Measurements from ENCODE around the gene CD2.

CD2 gene

DNA sequence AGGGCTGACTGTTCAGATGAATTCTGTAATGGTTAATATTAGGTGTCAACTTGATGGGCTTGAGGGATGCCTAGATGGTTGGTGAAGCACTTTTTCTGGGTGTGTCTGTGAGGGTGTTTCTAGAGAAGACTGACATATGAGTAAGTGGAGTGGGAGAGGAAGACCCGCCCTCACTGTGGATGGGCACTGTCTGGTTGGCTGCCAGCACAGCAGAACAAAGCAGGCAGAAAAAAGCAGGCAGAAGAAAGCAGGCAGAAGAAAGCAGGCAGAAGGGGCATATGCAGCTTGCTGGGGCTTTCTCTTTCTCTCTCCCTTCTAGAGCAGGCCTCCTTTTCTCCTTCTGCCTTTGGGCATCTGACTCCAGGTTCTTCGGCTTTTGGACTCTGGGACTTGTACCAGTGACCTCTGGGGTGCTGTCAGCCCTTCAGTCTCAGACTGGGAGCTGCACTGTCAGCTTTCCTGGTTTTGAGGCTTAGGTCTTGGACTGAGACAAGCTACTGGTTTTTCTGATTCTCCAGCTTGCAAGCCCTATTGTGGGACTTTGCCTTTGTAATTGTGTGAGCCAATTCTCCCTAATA is 42.9 kb upstream of the CD2 start:
- no peak overlapping the region for H3K4me3 ChIP-seq (ENCODE audit: low read depth, low read length)
- DNase-seq (ENCODE audit: low read depth) = no peak
- TF ChIP-seq, protein P1, sequence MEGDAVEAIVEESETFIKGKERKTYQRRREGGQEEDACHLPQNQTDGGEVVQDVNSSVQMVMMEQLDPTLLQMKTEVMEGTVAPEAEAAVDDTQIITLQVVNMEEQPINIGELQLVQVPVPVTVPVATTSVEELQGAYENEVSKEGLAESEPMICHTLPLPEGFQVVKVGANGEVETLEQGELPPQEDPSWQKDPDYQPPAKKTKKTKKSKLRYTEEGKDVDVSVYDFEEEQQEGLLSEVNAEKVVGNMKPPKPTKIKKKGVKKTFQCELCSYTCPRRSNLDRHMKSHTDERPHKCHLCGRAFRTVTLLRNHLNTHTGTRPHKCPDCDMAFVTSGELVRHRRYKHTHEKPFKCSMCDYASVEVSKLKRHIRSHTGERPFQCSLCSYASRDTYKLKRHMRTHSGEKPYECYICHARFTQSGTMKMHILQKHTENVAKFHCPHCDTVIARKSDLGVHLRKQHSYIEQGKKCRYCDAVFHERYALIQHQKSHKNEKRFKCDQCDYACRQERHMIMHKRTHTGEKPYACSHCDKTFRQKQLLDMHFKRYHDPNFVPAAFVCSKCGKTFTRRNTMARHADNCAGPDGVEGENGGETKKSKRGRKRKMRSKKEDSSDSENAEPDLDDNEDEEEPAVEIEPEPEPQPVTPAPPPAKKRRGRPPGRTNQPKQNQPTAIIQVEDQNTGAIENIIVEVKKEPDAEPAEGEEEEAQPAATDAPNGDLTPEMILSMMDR (IDR thresholded peaks at IDR 0.05; ENCODE audit: insufficient read depth, low read depth, low read length, missing control alignments) = no peak

DNA sequence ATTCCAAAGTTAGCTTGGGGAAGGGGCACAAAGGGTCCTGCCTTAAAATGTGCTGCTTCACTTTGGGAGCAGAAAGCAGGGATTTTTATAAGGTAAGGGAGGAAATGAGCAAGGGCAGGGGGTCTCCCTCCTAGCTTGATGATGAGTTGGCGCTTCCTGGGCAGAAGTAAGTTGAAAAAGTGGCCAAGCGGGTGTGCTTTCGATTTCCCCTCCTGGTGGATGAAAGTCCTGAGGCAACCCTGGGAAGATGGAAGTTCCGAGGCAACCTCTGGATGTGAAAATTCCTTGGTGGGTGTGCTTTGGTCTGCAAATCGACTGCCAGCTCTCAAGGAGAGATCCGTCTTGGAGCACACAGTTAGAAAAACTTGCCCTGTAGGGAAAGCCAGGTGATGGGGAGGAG is 41.7 kb upstream of the CD2 start:
- H3K4me3 ChIP-seq (ENCODE audit: low read depth, low read length) = no peak overlapping the region

DNA sequence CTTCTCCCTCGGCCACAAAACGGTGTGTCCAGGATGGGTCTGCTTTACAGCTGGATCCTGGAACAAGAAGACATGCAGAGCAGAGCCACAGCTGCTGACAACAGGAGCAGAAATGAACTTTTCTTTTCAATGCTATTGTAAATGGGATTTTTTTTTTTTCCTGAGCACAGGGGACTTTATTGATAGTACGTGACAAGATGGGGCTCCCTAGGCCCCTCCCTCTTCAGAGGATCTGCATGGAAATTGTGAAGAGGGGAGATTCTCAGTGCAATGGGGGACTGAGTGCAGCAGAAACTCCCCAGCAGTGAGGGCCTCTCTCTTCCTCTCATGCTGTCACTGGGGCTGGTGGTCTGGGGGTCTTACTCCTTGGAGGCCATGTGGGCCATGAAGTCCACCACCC is 40.8 kb upstream of the CD2 start:
- no peak for DNase-seq (ENCODE audit: low read depth)
- TF ChIP-seq, protein P1 (IDR thresholded peaks at IDR 0.05; ENCODE audit: insufficient read depth, low read depth, low read length, missing control alignments) = no peak
- H3K4me3 ChIP-seq (ENCODE audit: low read depth, low read length) = no peak overlapping the region

More for the DNA sequence above, 41.7 kb upstream of the CD2 start:
- TF ChIP-seq, protein P1 (IDR thresholded peaks at IDR 0.05; ENCODE audit: insufficient read depth, low read depth, low read length, missing control alignments) = no peak
- no peak for DNase-seq (ENCODE audit: low read depth)

DNA sequence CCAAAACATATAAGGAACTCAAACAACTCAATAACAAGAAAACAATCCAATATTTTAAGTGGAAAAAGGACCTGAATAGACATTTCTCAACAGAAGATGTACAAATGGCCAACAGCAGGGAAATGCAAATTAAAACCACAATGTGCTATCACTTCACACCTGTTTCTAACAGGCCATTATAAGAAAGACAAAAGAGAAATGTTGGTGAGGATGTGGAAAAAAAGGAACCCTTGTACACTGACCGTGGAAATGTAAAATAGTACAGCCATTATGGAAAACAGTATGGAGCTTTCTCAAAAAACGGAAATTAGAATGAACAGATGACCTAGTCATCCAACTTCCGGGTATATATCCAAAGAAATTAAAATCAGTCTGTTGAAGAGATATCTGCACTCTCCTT is 37.8 kb upstream of the CD2 start:
- no peak for DNase-seq (ENCODE audit: low read depth)
- TF ChIP-seq, protein P1 (IDR thresholded peaks at IDR 0.05; ENCODE audit: insufficient read depth, low read depth, low read length, missing control alignments) = no peak
- no peak overlapping the region for H3K4me3 ChIP-seq (ENCODE audit: low read depth, low read length)

DNA sequence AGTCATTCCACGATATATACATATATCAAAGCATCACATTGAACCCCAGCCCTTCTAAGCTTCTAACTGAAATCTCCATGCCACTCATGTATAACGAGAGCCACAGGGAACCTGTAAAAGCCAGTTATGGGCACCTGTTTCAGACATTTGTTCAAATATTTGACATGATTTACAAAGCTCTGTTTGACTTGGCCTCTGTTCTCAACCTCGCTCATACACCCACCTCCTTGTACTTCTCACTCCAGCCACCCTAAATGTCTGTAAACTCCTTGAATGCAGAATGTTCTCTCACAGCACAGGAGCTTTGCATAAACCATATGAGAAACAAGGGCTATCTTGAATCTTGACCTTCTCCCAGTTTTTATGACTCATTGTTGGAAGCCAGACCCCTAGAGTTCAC is 36.9 kb upstream of the CD2 start:
- DNase-seq (ENCODE audit: low read depth) = no peak
- no peak overlapping the region for H3K4me3 ChIP-seq (ENCODE audit: low read depth, low read length)
- TF ChIP-seq, protein P1 (IDR thresholded peaks at IDR 0.05; ENCODE audit: insufficient read depth, low read depth, low read length, missing control alignments) = no peak

DNA sequence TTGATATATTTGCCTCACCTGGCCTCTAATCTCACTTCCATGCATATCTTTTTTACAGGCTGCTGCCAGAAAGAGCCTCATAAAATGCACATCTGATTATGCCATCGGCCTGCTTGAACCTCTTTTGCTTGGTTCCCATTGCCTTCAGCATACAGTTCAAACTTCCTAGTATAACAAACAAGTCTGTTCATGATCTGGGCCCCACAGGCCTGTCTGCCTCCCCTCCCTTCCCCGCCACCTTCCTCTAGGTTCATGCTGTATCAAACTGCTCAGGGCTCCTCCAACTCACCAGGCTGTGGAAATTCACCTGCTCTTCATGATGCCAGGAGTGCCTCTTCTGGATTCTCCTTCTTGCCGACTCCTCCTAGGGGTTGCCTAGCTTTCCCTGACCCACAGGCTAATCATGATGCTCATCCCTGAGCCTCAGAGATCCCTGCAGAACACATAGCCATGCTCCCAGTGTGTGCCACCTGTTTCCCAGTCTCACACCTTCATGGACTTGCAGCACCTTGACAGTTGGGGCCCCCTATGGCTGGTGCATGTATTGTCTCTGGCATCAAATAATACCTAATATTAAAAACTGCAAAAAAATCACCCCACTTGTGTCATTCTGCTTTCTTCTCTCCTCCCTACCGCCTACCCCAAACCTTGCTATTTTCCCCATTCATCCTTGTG is 33.7 kb upstream of the CD2 start:
- TF ChIP-seq, protein P1 (IDR thresholded peaks at IDR 0.05; ENCODE audit: insufficient read depth, low read depth, low read length, missing control alignments) = no peak
- H3K4me3 ChIP-seq (ENCODE audit: low read depth, low read length) = no peak overlapping the region
- DNase-seq (ENCODE audit: low read depth) = no peak

DNA sequence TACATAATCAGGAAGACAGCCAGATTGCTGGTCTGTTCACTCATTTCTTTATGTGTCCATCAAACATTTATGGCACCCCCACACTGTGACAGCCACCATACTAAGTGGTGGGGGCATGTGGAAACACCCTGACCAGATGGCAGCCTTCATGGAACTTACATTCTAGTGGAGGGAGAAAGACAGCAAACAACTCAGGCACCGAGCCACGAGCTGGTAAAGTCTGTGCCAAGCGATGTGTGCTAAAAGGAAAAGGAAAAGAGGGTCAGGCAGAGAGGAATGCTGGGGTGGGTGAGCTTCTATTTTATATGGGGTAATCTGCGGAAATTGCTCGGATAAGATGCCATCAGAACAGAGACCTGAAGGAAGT is 33.2 kb upstream of the CD2 start:
- no peak for DNase-seq (ENCODE audit: low read depth)
- no peak overlapping the region for H3K4me3 ChIP-seq (ENCODE audit: low read depth, low read length)
- TF ChIP-seq, protein P1 (IDR thresholded peaks at IDR 0.05; ENCODE audit: insufficient read depth, low read depth, low read length, missing control alignments) = no peak

Data from GM12865 (cell line).